DOHH2 (cell line): Measurements from ENCODE around the gene PEX14.

ENCODE experiments used
- H3F3A ChIP-seq: fragments of 200-600 bp; sonication (generic), shearing (Covaris generic); 2 replicates; pipeline ENCODE4 v1.6.0; 2016; ENCODE audit warnings: antibody characterized with exemption, mild to moderate bottlenecking; ENCODE audit not compliant: control insufficient read depth, insufficient read depth
- H3K27ac ChIP-seq: fragments of 200-600 bp; sonication (generic); 2 replicates; pipeline ENCODE4 v1.5.1; 2014; ENCODE audit warnings: low read depth, mild to moderate bottlenecking, low read length, moderate library complexity
- H3K27me3 ChIP-seq: fragments of 200-600 bp; sonication (generic); 2 replicates; pipeline ENCODE4 v1.6.1; 2014; ENCODE audit warnings: mild to moderate bottlenecking, low read length, mixed read lengths; ENCODE audit not compliant: control insufficient read depth
- H3K36me3 ChIP-seq: fragments of 200-600 bp; sonication (generic); 2 replicates; pipeline ENCODE4 v1.6.1; 2014; ENCODE audit warnings: mild to moderate bottlenecking, low read length, moderate library complexity, mixed read lengths; ENCODE audit not compliant: control insufficient read depth
- H3K4me1 ChIP-seq: fragments of 200-600 bp; sonication (generic); 2 replicates; pipeline ENCODE4 v1.6.1; 2014; ENCODE audit warnings: mild to moderate bottlenecking, low read length, mixed read lengths; ENCODE audit not compliant: control insufficient read depth
- H3K4me2 ChIP-seq: fragments of 200-600 bp; sonication (generic); 2 replicates; pipeline ENCODE4 v1.6.0; 2014; ENCODE audit warnings: mild to moderate bottlenecking, low read length, moderate library complexity
- H3K4me3 ChIP-seq: fragments of 200-600 bp; sonication (generic); 2 replicates; pipeline ENCODE4 v1.5.1; 2014; ENCODE audit warnings: mild to moderate bottlenecking, low read length, mixed read lengths
- H3K79me2 ChIP-seq: fragments of 200-600 bp; sonication (generic); 2 replicates; pipeline ENCODE4 v1.6.1; 2014; ENCODE audit warnings: mild to moderate bottlenecking, low read length, mixed read lengths; ENCODE audit not compliant: control insufficient read depth
- H3K9me2 ChIP-seq: fragments of 200-600 bp; sonication (generic); replicated peaks from 2 replicates; pipeline ENCODE4 v1.6.1; 2014; ENCODE audit warnings: mild to moderate bottlenecking, low read length, mixed read lengths; ENCODE audit not compliant: control insufficient read depth
- H3K9me3 ChIP-seq: fragments of 200-600 bp; sonication (generic); 2 replicates; pipeline ENCODE4 v1.6.1; 2014; ENCODE audit warnings: antibody characterized with exemption, low read length, mixed read lengths; ENCODE audit not compliant: control insufficient read depth, insufficient read depth
- H4K20me1 ChIP-seq: fragments of 200-600 bp; sonication (generic); 2 replicates; pipeline ENCODE4 v1.6.0; 2014; ENCODE audit warnings: low read depth, mild to moderate bottlenecking, antibody characterized with exemption, low read length, moderate library complexity; ENCODE audit not compliant: control insufficient read depth, insufficient read depth
- CTCF ChIP-seq: fragments of 200-600 bp; sonication (generic); IDR thresholded peaks from one replicate; pipeline ENCODE4 v1.5.1; 2014; ENCODE audit warnings: antibody characterized with exemption, mild to moderate bottlenecking, low read depth, low read length; ENCODE audit not compliant: poor library complexity, severe bottlenecking
- EZH2phosphoT487 ChIP-seq: fragments of 200-600 bp; sonication (generic); IDR thresholded peaks from 2 replicates; pipeline ENCODE4 v1.6.1; 2017; ENCODE audit warnings: borderline replicate concordance, mild to moderate bottlenecking, antibody characterized with exemption, low read length, moderate library complexity, mixed read lengths

Gene PEX14

GRCh38 chr1:10614377-10615225 lies 139.9 kb downstream of the PEX14 start:
- H3K79me2 ChIP-seq, result no peaks in the 10 kb centered on the region
- TF ChIP-seq CTCF (no peak), EZH2phosphoT487 (no peak)
- H3K4me3 ChIP-seq, result no peak overlapping the region
- H3K27me3 ChIP-seq, result no peaks in the 10 kb centered on the region
- H3K9me3 ChIP-seq, result no peaks in the 10 kb centered on the region
- no peaks in the 10 kb centered on the region for H3K36me3 ChIP-seq
- no peak overlapping the region for H3K4me2 ChIP-seq
- H3F3A ChIP-seq, result no peaks in the 10 kb centered on the region
- H3K4me1 ChIP-seq, result no peaks in the 10 kb centered on the region
- no peaks in the 10 kb centered on the region for H3K9me2 ChIP-seq
- H3K27ac ChIP-seq, result no peak overlapping the region
- no peaks in the 10 kb centered on the region for H4K20me1 ChIP-seq

- Histone ChIP-seq H3K36me3 (no peaks in the 10 kb centered on the region), H3K9me2 (no peaks in the 10 kb centered on the region), H3K9me3 (no peaks in the 10 kb centered on the region), H4K20me1 (no peaks in the 10 kb centered on the region), H3K4me1 (no peaks in the 10 kb centered on the region), H3K27me3 (no peaks in the 10 kb centered on the region), H3F3A (no peaks in the 10 kb centered on the region), H3K79me2 (no peaks in the 10 kb centered on the region), H3K4me2 (no peak overlapping the region), H3K27ac (no peak overlapping the region), H3K4me3 (no peak overlapping the region)
- TF ChIP-seq CTCF, result no peak
- TF ChIP-seq EZH2phosphoT487, result no peak
These were observed 140.6 kb downstream of the PEX14 start for GRCh38 chr1:10615332-10615731.

GRCh38 chr1:10615932-10616671 lies 141.4 kb downstream of the PEX14 start:
- Histone ChIP-seq H3K36me3 (no peaks in the 10 kb centered on the region), H3K9me2 (no peaks in the 10 kb centered on the region), H3K9me3 (no peaks in the 10 kb centered on the region), H3F3A (no peaks in the 10 kb centered on the region), H3K4me2 (no peak overlapping the region), H3K4me3 (no peak overlapping the region), H4K20me1 (no peaks in the 10 kb centered on the region), H3K79me2 (no peaks in the 10 kb centered on the region), H3K27ac (no peak overlapping the region), H3K27me3 (no peaks in the 10 kb centered on the region), H3K4me1 (no peaks in the 10 kb centered on the region)
- TF ChIP-seq EZH2phosphoT487 (no peak), CTCF (no peak)
